ENCODE measurements around the gene DOK3. TPM values are rescaled to one million over a fixed set of nuclear protein-coding genes. Genes with fewer than 3 reads are reported as not detected.

Gene DOK3
- total RNA-seq, 1 experiment from 2014 or later = 12.4 TPM

GRCh38 chr5:177487975-177488374 lies 21.7 kb downstream of the DOK3 start:
- no peak for DNase-seq (ENCODE audit: low read depth, low spot score)
- Histone ChIP-seq H3K4me1 (ENCODE audit: control insufficient read depth, insufficient read depth, low read length) (peaks cover 4% of the 10 kb centered on the region; the same call in 1 of the 2 replicates), H3K27me3 (ENCODE audit: control insufficient read depth, insufficient read depth, low read length) (no peaks in the 10 kb centered on the region), H3K9me3 (ENCODE audit: control insufficient read depth, insufficient read depth, low read depth, low read length) (no peaks in the 10 kb centered on the region), H3K27ac (ENCODE audit: low read length) (no peak overlapping the region), H3K36me3 (ENCODE audit: control insufficient read depth, insufficient read depth, low read length) (peaks cover 3% of the 10 kb centered on the region; the same call in 1 of the 2 replicates), H3K4me3 (ENCODE audit: low read depth in 2 of 2, low read length in 2 of 2) (no peak overlapping the region)
- intact Hi-C loops (cut with micrococcal nuclease; ENCODE audit: unreplicated experiment) = no loop called here
- in situ Hi-C loops (cut with HindIII; ENCODE audit: low pct_unique_long_range_greater_than_20kb, low sequenced_read_pairs) = no loop called here
- ChIA-PET CTCF (no interaction called here), POLR2A (no interaction called here)
- ATAC-seq = no peak
- TF ChIP-seq SIN3A (IDR thresholded peaks at IDR 0.05; ENCODE audit: borderline replicate concordance, insufficient read depth, low read depth, low read length) (no peak), POLR2AphosphoS5 (IDR thresholded peaks at IDR 0.05; ENCODE audit: low read depth, low read length) (no peak), TCF7L2 (IDR thresholded peaks at IDR 0.05; ENCODE audit: low read depth, low read length) (no peak)
- TF ChIP-seq, protein P1, sequence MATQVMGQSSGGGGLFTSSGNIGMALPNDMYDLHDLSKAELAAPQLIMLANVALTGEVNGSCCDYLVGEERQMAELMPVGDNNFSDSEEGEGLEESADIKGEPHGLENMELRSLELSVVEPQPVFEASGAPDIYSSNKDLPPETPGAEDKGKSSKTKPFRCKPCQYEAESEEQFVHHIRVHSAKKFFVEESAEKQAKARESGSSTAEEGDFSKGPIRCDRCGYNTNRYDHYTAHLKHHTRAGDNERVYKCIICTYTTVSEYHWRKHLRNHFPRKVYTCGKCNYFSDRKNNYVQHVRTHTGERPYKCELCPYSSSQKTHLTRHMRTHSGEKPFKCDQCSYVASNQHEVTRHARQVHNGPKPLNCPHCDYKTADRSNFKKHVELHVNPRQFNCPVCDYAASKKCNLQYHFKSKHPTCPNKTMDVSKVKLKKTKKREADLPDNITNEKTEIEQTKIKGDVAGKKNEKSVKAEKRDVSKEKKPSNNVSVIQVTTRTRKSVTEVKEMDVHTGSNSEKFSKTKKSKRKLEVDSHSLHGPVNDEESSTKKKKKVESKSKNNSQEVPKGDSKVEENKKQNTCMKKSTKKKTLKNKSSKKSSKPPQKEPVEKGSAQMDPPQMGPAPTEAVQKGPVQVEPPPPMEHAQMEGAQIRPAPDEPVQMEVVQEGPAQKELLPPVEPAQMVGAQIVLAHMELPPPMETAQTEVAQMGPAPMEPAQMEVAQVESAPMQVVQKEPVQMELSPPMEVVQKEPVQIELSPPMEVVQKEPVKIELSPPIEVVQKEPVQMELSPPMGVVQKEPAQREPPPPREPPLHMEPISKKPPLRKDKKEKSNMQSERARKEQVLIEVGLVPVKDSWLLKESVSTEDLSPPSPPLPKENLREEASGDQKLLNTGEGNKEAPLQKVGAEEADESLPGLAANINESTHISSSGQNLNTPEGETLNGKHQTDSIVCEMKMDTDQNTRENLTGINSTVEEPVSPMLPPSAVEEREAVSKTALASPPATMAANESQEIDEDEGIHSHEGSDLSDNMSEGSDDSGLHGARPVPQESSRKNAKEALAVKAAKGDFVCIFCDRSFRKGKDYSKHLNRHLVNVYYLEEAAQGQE (IDR thresholded peaks at IDR 0.05; ENCODE audit: insufficient read depth in 1 of 2, low read depth in 2 of 2, low read length in 1 of 2) = no peak
- TF ChIP-seq, protein P2, sequence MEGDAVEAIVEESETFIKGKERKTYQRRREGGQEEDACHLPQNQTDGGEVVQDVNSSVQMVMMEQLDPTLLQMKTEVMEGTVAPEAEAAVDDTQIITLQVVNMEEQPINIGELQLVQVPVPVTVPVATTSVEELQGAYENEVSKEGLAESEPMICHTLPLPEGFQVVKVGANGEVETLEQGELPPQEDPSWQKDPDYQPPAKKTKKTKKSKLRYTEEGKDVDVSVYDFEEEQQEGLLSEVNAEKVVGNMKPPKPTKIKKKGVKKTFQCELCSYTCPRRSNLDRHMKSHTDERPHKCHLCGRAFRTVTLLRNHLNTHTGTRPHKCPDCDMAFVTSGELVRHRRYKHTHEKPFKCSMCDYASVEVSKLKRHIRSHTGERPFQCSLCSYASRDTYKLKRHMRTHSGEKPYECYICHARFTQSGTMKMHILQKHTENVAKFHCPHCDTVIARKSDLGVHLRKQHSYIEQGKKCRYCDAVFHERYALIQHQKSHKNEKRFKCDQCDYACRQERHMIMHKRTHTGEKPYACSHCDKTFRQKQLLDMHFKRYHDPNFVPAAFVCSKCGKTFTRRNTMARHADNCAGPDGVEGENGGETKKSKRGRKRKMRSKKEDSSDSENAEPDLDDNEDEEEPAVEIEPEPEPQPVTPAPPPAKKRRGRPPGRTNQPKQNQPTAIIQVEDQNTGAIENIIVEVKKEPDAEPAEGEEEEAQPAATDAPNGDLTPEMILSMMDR (IDR thresholded peaks at IDR 0.05) = no peak; the same call in 1 of the 2 replicates
- no TSS peak for BruUV-seq (replicated peaks)

DNA sequence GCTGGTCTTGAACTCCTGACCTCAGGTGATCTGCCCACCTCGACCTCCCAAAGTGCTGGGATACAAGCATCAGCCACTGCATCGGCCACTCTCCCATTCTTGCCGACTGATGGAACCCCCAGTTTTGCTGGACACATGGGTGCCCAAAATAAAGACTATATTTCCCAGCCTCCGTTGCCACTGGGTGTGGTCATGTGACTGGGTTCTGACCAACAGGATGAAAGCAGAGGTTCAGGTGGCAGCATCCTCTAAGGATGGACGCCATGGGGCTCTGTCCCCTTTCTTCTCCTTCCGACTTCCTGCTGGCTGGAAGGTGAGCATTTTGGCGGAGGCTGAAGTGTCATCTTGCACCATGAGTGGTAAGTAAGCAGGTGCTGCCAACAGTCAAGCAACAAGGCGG lies 22.5 kb downstream of the DOK3 start:
- no TSS peak for BruUV-seq (replicated peaks)
- DNase-seq (ENCODE audit: low read depth, low spot score) (no peak), ATAC-seq (no peak)
- no peaks in the 10 kb centered on the region for H3K27me3 ChIP-seq (ENCODE audit: control insufficient read depth, insufficient read depth, low read length)
- intact Hi-C loops (cut with micrococcal nuclease; ENCODE audit: unreplicated experiment) (no loop called here), in situ Hi-C loops (cut with HindIII; ENCODE audit: low pct_unique_long_range_greater_than_20kb, low sequenced_read_pairs) (no loop called here)
- H3K27ac ChIP-seq (ENCODE audit: low read length) = no peak overlapping the region
- no peaks in the 10 kb centered on the region for H3K9me3 ChIP-seq (ENCODE audit: control insufficient read depth, insufficient read depth, low read depth, low read length)
- ChIA-PET CTCF (no interaction called here), POLR2A (no interaction called here)
- TF ChIP-seq, protein P1 (IDR thresholded peaks at IDR 0.05; ENCODE audit: insufficient read depth in 1 of 2, low read depth in 2 of 2, low read length in 1 of 2) = no peak
- no peak for TF ChIP-seq SIN3A (IDR thresholded peaks at IDR 0.05; ENCODE audit: borderline replicate concordance, insufficient read depth, low read depth, low read length)
- TF ChIP-seq, protein P2 (IDR thresholded peaks at IDR 0.05) = no peak
- peaks cover 3% of the 10 kb centered on the region; the same call in 1 of the 2 replicates for H3K36me3 ChIP-seq (ENCODE audit: control insufficient read depth, insufficient read depth, low read length)
- H3K4me1 ChIP-seq (ENCODE audit: control insufficient read depth, insufficient read depth, low read length) = peaks cover 4% of the 10 kb centered on the region; the same call in 1 of the 2 replicates
- no peak overlapping the region for H3K4me3 ChIP-seq (ENCODE audit: low read depth in 2 of 2, low read length in 2 of 2)
